Measurements from ENCODE around the gene METAP2.

Gene METAP2

DNA sequence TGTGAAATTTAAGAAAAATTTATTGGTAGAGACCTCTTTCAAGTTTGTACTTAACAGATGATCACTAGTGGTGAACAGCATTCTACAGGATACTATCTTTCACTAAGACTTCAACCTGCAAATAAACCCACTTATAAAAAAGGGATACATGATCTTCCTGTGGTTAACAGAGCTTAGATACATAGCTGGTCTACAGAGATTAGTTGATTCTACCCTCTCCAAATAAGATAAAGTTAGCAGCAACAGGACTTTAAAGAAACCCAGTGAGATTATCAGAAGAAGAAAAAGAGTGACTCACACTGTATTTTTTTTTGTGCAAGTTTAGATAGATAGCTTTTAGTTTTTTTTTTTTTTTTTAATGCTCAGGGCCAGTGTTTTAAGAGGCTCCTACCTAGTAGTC lies 42.8 kb downstream of the METAP2 start:
- no peak for DNase-seq

DNA sequence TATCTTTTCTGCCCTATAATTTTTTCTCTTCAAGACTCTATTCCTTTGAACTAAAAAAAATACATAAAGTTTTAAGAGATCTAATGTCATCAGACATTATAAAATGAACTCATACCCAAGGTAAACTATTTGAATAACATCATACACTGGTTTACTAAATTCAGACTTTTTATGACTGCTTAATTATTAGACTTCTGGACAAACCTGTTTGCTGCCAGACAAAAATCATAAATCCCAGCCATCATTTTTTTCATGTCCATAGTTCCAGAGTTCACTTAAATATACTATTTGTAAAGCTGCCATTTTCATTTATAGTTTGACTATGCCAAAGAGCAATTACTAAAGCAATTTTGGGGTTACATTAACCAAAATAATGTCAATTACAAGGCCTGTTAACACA lies 43.3 kb downstream of the METAP2 start:
- no peak for DNase-seq

DNA sequence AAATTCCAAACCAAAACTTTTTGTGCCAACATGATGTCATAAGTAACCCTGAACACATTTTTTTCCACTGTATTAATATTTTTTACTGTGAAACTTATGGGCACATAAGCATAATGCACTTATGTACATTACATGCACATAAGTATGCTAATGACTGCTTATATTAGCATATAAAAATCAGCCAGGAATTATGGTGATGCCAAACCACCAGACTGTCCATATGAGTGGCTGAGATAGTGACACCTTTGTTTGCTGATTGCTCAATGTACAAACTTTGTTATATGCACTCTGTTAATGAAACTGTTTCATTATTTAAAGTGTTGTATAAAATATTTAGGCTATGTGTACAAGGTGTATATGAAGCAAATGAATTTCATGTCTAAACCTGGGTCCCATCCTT lies 45.0 kb downstream of the METAP2 start:
- no peak for DNase-seq

DNA sequence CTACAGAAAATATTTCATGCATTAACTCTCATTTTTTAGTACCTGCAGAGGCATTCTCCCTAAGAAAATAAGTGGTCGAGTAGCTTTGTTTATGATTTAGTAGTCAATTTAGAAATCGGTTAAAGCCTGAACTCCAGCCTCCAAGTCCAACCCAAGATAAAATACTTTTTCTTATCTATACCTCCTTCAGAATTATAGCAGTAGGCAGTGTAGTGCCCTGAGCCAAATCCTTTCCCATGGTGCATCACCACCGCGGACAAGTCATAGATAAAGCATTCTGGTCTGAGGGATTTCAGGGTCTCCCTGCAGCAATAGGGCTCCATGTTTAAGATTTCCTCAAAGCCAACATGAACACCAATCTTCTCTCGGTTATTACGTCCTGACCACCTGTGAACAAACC lies 46.9 kb downstream of the METAP2 start:
- DNase-seq: no peak

DNA sequence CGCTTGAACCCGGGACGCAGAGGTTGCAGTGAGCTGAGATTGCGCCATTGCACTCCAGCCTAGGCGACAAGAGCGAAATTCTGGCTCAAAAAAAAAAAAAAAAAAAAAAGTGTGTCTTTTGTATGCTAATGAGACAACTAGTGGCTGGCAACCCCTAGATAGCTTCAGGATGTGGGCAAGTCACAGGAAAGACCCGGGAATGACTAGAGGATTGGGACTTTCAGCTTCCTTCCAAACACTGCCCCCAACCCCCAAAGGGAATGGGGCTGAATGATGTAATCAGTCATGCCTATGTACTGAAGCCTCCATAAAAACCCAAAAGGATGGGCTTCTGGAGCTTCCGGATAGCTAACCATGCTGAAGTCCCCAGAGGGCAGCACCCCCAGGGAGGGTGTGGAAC lies 48.7 kb downstream of the METAP2 start:
- no peak for DNase-seq

DNA sequence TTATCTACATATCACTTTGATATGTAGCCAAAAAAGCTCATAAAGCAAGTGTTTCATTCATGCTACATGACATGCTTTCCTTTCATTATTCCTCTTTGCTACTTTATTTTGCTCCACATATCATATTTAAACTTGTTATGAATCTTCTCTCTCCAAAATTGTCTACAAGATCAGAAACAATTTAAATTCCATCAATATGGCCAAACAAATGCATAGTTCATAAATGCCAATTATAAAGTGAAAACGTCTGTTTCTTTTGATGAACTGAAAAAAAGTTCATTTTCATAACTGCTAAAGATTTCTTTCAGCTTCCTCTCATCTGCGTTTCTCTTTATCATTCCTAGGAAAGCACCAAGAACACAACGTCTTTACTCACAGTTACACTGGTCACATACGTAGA lies 54.5 kb downstream of the METAP2 start:
- DNase-seq: no peak

DNA sequence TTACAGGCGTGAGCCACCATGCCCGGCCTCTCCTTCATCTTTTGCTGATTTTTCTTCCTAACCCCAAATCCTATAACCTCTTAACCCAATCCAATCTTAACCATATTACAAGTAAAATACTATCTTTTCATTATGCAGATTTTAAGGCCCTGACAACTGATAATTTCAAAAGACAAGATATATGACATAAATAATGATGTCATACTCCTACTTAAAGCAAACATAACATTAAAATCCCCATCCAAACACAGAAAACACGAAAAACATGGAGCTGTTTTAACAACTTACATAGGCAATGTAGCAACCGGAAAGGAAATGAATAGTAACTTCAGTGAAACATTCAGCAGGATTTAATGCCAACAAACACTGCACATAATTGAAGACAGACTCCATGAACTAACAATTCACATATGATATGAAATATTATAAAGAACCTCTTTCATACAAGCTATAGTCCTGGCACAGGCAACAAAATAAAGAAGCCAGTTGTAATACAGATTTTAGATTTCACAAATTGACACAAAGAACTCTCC lies 55.8 kb downstream of the METAP2 start:
- DNase-seq: no peak

DNA sequence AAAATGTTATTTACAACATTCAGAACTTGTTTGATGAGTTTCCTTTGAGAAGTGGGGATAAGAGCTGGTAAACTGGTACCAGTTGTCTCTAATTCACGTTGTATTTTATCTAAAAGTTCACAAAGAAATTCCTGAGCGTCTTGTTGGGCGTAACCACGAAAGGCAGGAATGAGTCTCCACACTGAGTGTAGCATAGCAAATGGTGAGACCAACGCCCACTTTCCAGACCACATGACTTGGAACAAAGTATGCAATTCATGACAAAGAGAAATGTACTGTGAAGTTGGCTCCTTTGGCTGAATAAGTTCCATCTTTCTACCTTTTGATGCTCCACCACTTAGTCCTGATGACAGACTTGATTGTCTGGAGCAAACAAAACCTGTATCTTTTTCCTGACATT lies 58.9 kb downstream of the METAP2 start:
- no peak for DNase-seq

DNA sequence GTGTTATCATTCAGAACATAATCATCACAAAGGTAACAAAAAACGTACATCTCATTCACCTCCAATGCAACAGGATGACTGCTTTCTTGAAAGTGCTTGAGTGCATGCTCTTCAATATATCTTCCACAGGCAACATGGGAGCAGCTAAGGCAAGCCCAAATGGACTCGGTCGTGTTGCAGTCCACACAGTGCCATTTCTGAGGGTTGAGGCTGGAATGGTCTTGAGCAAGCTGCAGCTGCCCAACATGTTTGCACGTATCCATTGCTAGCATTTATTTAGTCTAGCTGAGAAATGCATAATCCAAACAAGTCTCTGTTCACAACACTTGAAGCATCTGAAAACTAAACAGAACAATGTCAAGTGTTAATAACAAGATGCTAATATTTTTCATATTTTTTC lies 60.0 kb downstream of the METAP2 start:
- DNase-seq: no peak

DNA sequence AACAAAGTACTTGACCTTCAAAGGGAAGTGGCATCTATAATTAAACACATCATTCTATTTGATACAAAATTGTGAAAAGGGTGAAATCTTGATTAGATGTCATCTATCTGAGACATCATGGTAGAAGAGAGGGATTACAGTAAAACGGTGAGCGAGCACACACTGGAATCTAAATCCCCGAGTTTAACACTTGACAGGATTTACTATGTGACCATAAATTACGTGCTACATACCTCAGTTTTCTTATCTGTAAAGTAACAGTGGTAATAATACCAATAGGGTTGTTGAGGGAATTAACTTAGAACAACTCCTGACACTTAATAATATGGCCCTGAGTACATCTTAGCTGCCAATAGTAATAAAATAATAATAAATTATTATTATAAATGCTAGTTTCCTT lies 64.1 kb downstream of the METAP2 start:
- no peak for DNase-seq

DNA sequence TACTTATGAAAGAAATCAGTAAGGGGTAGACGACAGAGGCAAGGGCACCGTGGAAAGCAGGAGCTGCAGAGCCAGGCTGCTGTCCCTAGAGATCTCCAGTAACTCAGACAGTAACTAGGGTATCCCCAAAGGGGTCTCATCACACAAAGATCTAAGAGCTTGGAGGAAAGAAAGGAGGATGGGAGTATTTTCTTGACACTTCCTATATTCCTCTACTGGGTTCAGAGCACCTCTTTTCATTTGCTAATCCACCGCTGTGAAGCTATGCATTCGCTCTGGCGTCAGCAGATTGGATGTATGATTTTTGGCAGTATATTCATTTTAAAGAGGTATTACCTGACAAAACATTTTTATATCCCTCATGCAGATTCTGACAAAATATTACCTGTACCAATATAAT lies 64.7 kb downstream of the METAP2 start:
- no peak for DNase-seq

DNA sequence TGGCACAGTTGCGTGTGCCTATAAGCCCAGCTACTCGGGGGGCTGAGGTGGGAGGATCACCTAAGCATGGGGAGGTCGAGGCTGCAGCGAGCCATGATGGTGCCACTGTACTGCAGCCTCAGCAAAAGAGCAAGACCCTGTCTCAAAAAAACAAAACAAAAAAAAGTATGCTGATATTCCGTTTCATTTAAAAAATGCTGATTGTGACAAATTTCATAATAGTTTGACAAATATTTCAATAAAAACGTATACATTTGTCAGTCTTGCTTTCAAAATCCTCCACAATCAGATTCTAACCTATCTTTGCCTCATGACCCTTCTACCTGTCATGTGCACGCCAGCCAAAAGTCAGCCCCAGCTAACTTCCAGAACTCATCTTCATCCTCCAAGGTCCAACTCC lies 67.5 kb downstream of the METAP2 start:
- no peak for DNase-seq

DNA sequence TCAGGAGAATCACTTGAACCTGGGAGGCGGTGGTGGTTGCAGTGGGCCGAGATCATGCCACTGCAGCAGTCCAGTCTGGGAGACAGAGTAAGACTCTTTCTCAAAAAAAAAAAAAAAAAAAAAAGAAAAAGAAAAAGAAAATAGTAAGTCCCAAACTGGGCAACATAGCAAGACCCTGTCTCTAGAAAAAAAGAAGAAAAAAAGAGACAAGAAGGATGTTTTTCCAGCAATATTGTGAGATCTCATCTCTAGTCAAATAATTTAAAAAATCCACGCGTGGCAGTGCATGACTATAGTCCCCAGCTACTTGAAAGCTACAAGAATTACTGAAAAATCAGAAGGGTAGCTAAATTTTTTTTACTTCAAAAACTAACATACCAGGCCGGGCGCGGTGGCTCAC lies 69.4 kb downstream of the METAP2 start:
- DNase-seq: no peak

DNA sequence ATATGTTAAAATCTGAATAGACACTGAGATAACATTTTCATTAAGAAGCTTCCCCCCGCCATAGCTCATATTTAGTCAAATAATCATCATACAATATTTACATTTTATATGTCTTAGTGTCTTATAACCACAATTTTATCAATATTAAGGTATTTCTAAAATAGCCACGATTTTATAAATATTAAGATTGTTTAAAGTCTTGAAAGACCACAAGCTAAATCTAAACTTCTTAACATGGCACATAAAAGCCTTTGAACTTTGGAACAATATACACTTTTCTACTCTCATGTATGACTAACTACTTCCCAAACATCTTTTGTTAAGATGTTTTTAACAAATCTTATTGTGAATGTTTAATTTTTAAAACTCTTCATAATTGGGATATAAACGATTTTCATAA lies 70.8 kb downstream of the METAP2 start:
- DNase-seq: no peak

DNA sequence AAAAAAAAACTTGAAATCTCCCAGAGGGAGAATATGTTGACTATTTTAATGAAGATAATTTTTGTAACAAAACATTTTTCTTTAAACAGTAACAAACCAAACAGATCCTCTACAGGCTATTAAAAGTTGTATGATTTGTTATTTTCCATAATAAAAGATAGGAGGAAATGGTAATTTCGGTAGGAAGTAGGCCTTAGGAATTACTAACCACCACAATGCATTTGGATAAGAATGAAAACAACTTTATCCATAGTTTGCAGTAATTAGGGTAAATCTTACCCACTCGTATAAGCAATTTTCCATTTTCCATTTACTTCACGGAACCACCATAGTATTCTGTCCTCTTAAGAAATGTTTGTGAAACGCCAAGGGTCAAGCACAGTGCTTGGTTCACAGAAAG lies 71.4 kb downstream of the METAP2 start:
- no peak for DNase-seq

DNA sequence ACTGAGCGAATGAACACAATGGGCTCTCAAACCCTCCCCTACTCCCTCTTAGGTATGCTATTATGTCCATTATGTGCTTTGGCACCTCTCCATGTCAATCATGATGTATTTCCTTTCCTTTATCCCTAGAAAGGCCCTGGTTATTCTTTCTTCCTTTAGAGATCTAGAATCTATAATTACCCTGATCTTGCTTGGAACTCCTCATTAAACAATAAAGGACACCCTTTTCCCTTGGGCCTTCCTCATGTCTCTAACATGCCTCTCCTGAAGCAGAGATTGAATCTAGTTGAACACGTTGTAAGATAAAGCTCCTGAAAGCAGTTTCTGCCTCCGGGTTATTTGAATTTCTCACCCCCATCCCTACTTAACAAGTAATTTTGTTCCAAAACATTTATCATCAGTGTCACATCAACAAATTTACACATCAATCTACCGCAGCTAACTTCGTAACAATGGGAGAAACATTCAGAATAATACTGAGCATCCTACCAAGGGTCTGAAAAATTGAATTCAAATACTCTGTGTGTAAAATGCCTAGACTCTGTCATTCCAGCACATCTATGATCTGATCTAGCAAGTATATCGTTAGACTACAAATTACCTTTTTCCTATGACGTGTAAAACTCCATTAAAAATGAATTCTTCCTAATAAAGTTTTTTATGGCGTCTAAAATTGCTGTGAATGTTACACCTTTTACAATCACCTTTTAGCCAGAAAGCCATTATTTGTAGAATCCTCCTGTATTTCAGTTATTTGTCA lies 72.0 kb downstream of the METAP2 start:
- DNase-seq: no peak

DNA sequence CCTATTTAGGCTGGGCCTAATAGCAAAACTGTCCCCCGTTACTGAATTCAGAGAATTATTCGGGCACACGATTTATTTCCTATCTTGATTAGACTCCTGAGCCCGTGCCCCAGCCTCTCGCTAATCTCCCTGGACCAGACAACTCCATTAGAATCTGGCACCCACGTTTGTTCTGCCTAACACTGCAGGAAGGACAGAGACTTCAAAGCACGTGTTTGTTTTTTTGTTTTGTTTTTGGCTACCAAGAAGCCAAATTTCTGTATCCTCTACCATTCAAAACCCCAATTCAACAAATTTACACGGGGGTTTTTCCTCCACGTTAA lies 72.5 kb downstream of the METAP2 start:
- DNase-seq: no peak

DNA sequence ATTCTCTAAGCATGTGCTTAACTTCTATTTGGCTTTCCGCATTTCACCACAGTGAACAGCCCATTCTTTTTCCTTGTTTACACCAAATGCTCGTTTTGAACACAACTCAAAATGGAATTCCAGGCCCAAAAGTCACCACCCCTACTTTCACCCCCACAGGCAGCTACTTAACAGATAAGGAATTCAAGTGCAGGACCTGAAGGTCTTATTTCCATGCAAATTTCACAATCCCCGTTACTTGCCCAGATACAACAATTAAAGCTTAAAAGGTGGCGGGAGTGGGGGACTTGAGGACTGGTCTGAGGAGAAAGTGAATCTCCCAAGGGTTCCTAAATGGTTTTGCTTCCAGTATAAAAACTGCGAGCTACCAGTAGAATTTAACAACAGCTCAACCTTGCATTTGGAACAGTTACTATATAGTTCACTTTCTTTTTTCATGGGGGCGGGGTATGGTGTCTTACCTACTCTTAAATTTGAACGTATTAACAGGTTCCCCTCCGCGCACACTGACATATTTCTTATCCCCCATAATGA lies 73.6 kb downstream of the METAP2 start:
- DNase-seq: no peak

DNA sequence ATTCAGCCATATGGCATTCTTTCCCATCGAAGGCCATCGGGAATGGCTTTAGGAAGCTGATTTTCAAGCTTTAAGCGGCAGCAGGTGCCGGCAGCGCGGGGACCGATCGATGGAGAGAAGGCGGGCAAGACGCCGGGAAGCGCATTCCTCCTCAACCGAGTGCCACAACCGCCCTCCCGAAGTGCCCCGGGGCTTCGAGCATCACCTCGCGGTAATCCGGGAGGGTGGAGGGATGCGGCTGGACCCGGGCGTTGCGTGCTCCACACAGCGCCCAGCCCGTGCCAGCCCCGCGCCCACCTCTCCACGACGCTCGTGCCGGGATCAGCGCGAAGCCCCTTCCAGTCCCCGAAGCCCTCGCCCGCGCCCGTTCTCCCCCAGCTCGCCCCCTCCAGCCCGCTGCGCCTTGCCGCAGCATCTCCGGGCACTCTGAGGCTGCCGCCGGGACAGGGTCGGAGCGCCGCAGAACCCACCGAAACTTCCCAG lies 74.1 kb downstream of the METAP2 start:
- DNase-seq: peak; percentile 23

DNA sequence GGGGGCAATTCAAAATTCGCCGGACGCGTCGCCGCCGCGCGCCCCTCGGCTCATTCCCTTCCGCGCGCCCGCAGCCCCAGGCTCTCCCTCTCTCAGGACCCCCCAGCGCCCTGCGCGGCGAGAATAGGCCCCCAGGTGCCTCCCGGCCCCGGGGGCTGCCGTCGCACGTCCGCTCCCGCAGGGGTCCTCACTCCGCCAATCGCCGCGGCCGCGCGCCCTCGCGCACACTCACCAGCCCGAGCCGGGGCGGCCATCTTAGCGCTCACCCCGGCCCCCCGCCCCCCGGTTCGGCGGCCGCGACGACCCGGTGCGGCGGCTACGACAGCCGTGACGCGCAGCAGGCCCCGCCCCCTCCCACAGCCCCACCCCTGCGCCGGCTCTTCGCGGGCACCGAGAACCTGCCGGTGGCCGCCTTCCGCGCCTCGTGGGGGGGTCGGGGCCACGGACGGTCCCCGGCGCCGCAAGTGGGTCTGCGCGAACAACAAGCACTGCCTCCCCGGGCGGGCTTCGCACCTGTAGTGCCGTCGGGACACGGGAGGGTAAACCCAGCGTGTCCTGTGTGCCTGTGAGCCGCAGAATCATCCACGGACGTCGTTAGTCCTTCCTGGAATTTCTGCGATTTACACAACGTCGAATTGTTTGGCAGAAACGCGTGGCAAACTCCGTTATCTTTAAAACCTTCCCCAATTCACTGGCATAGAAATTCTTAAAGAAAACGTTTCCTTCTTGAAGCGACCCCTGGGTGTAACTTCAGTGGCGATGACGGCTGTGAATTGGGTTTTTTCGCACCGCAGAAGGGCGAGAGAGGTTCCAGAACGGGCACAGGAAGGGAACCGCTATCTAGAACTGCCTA lies 74.8 kb downstream of the METAP2 start:
- peak; percentile 31 for DNase-seq

DNA sequence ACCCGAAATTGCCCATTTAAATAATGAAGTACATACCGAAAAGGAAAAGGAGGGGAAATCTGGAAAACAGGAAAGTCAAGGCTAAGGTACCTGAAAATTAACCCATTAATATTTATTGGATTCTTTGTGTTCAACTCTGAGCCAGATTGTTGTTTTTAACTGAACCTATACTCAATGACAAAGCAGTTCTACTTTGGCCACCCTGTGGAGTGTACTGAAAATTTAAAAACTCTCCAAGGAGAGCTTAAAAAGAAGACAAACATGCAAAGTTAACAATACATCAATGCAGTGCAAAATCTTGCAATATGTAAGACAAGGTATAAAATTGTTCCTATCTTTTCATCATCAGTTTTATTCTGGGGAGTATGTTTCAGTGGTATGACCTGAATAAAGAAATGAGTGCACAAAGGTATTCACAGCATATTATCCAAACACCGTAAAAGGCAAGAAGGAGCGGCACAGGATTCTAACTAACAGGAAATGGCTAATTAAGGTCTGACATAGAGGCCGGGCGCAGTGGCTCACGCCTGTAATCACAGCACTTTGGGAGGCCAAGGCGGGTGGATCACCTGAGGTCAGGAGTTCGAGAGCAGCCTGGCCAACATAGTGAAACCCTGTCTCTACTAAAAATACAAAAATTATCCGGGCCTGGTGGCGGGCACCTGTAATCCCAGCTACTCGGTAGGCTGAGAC lies 75.6 kb downstream of the METAP2 start:
- DNase-seq: no peak

DNA sequence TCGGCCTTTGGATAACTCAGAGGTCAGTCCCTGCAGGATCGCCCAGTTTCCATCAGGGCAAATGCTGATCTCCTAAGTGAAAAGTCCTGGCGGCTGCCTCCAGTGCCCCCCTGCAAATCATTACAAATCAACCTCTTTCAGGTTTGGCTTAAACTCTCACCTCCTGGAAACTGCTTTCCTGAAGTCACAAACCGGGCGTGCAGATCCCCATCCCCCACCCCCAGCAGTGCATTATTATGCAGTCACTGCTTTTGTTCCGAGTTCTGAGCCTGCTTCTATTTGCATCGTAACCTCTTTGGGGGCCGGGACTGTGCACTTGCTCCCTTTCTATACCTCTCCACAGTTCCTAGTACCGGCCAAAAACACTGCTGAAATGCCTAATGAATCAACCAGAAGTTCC lies 77.4 kb downstream of the METAP2 start, which contains the start of gene USP44:
TSS of gene USP44 (minus strand) at position 172 of the 400 bp plus-strand sequence. CDS start 17,220 bp downstream, outside the sequence.
- DNase-seq: no peak

DNA sequence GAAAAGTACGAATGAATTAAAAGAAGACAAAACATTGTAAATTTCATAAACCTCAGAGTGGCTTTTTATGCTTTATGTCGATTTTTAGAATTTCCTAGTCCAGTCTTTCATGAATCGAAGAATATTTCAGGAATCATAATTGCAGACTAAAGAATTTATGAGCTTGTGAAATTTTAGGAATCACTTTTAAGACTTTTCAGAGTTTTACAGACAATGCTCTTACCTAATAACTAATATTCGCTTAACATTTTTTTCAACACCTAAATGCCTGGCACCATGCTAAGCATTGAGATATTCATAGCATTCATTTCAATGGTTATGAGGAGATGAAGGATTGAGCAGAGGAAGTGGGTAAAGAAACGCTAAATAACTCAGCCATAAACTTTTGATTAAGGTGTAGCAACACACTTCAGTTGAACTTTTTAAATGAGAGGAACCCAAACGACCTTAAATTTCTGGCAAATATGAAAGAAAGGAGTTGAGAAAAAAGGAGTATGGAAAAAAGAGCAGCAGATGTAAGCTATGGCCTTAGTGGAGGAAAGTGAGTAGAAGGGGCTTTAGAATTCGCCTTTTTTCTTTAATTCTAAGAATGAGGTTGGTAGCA lies 78.1 kb downstream of the METAP2 start:
- no peak for DNase-seq

Data from NCI-H526 treated with DMSO at 0.1 percent for 48 hours (cell line).